ENCODE results near the gene SNX8.
"Not testable (repeated sequence)": the region's sequence is repeated elsewhere in the genome, so short reads cannot be mapped to it uniquely, and the experiment has no call there.

Gene SNX8

DNA sequence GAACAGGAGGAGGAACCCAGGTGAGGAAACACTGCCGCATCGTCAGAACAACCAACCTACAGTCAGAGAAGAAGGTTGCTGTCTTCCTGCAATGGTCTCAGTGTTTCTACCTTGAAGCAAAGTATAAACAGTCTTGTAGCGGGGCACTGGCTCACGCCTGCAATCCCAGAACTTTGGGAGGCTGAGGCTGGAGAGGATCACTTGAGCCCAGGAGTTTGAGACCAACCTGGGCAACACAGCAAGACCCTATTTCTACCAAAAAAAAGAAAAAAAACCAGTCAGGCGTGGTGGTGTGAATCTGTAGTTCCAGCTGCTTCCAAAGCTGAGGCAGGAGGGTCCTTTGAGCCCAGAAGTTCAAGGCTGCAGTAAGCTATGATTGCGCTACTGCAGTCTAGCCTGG lies 23.4 kb downstream of the SNX8 start:
- no peak for DNase-seq (ENCODE audit: low read depth)

DNA sequence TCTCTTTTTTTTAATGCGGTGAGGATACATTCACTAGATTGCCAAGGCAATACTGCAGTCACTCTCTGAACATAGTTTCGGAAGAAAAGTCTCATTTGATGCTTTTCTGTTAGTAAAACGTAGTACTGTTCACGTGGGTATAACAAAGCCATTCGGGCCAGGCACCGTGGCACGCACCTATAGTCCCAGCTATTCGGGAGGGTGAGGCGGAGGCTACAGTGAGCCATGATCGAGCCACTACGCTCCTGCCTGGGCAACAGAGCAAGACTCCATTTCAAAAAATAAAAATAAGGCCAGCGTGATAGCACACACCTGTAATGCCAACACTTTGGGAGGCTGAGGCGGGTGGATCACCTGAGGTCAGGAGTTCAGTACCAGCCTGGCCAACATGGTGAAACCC lies 24.6 kb downstream of the SNX8 start:
- DNase-seq (ENCODE audit: low read depth), result no peak

DNA sequence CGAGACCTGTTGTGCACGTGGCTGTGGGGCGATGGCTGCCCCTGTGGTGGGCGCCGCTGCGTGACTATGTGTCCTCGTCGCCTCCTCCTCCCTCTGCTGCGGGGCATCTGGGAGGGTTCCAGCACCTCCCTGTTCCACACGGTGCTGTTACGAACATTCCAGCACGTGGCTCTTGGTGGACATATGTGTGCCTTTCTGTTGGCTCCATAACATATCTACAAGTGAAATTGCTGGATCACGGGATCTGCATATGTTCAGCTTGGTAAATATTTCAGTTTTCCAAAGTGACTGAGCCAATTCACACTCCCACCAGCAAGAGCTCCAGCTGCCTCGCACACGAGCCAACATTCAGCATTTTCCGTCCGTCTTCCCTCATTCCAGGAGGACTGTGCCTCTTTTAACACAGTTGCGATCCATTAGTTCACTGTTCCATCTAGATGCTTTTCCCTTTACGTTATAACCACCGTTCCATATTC lies 25.1 kb downstream of the SNX8 start:
- no peak for DNase-seq (ENCODE audit: low read depth)

DNA sequence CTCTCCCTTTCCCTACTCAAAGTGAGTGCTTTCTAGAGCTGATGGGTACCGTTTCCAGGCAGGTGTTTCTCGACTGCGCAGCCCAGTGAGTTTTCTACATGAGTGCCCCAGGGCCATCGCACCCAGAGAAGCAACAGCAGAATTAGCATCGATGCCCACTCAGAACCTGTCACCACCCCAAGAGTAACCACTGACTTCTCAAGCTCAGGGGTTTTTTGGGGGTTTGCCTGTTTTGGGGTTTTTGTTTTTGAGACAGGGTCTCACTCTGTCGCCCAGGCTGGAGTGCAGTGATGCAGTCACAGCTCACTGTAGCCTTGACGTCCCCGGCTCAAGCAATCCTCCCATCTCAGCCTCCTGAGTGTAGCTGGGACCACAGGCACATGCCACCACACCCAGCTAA lies 25.7 kb downstream of the SNX8 start:
- no peak for DNase-seq (ENCODE audit: low read depth)

DNA sequence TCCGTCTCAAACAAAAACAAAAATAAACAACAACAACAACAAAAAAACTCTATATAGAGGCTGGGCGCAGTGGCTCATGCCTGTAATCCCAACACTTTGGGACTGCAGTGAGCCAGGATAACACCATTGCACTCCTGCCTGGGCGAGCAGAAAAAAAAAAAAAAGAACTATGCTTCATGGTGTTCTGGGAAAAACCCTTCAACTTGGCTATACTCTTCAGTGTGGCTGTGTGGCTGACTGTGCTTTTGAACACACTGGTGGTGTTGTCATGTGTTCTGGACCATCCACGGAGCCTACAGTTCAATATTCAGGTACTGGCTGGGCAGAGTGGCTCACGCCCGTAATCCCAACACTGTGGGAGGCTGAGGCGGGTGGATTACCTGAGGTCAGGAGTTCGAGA lies 26.5 kb downstream of the SNX8 start:
- DNase-seq (ENCODE audit: low read depth), result no peak

DNA sequence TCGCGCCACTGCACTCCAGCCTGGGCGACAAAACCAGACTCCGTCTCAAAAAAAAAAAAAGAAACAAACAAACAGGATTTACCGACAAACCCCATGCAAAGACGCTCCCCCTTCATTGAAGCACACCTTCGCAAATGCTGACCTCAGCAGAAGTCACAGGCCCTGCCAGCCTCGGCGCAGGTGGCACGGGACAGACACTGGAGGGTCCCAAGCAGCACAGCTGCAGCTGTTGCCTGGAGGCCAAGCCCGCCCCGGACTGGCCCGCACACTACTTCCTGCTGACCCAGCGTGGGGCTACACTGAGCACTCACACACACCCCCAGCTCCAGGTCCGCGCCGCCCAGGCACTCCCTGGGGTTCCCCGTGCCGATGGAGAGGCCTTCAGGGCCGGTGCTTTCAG lies 31.2 kb downstream of the SNX8 start:
- DNase-seq (ENCODE audit: low read depth), result no peak

DNA sequence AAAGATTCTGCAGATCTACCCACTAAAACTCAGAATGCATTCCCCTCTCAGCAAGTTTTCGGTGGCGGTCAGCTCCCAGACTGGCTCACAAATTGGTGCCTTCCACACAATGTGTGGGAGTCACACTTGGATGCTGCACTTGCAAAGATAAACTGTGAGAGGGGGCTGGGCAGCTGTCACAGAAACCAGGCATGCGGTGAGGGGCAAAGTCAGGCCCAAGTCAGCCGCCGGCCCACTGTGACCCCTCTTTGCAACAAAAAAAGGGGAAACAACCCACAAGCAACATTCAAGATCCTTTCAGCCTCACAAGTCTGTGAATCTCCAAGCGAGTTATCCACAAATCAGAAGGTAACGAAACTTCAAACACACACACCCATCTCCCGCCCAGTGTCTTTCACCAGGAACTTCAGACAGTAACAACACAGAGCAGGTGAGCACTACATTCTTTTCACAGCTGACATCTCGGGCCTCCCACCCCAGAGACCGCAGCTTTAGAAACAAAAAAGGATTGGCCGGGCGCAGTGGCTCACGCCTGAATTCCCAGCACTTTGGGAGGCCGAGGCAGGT lies 32.0 kb downstream of the SNX8 start:
- DNase-seq (ENCODE audit: low read depth), result no peak

DNA sequence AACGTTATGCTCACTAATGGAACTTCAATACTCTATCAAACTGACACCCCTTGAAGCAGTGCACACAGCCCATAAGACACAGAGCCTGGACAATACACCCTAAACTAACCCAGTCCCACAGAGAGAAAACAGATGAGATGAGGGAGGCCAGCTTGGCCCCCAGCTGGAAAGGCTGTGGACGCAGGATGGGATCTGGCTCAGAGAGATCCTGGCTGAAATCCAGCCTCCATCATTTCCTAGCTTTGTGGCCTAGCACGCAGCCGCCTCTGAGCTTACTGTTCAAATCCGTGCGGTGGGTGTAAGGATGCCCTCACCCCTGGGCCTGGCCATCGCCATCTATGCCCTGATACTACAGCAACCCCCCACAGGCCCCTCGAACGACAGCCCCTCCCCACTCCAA lies 32.7 kb downstream of the SNX8 start:
- DNase-seq (ENCODE audit: low read depth), result no peak

DNA sequence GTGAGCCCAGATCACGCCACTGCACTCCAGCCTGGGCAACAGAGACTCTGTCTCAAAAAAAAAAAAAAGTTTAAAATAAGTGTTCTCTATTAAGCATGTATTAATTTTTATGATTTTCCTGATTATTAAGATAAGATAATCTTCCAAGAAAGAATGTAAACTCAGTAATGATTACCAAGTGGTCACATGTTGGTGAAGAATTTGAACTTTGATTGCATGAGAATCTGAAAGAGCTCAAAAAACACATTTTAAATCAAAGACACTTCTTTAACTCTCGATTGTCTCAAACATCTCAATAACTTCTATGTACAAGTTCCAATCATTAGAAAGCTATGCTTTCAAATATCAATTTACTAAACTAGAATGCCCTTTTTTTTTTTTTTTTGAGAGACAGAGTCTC lies 33.8 kb downstream of the SNX8 start:
- no peak for DNase-seq (ENCODE audit: low read depth)

DNA sequence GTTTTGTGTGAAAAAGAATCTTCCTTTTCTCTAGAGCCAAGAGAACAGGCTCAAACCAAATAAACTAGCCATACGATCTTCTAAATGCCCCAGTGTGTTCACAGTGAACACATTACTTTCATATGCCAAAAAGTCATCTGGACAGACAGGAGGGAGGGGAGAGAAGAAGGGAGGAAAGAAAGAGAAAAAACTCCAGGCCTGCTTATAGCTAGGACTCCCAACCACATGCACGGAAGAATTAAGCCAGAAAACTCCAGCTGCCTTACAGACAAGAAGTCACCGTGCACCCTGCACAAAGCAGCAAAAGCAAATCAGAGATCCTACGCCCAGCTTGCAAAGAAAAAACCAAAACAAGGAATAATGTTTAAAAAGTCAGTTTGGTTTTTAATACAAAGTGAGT lies 34.3 kb downstream of the SNX8 start:
- no peak for DNase-seq (ENCODE audit: low read depth)

DNA sequence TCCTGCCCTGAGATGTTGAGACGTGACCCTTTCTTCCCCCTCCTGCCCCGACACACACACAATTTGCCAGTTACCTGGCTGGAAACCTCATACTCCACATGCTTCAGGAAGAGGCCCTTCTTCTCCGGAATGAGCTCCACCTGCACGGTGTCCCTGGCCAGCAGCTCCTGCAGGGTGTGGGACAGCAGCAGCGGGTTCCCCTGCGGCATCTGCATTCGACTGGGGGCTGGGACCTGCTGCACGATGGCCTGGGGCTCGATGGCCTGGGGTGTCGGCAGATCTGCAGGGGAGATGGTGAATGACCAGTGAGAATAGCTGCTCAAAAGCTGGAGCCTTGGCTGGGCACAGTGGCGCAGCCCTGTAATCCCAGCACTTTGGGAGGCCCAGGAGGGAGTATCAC lies 36.2 kb downstream of the SNX8 start:
- DNase-seq (ENCODE audit: low read depth), result no peak

DNA sequence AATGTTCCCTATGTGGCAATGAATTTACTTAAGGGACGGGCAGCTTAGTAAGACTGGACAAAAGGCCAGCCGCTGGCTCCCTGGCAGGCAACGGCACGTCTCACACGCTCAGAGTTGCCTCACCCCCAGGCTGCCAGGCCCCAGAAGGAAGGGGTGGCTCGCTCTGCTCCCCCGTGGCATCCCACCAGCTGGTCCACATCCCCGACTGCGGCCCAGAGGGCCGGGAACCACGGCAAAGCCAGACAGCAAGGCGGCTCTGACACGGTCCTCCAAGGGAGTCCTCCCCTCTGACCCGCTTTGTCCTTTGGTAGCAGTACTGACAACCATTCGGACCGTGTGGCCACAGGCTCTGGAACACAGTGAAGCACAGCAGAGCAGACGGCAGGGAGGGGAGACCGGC lies 38.1 kb downstream of the SNX8 start:
- no peak for DNase-seq (ENCODE audit: low read depth)

DNA sequence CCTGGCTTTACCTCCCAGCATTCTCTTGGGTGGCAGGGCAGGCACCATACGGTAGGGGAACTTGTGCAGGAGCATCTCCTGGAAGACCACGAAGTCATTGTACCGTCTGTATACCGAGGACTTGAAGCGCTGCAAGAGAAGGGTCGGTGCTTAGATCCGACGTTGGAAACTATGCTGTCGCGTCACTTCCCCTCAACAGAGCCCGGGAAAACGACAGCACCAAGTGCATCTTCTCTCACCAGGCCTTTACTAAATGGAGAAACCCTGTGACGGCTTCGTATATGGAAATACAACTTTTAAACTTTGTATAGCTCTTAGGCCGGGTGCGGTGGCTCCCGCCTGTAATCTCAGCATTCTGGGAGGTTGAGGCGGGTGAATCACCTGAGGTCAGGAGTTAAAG lies 39.1 kb downstream of the SNX8 start:
- no peak for DNase-seq (ENCODE audit: low read depth)

DNA sequence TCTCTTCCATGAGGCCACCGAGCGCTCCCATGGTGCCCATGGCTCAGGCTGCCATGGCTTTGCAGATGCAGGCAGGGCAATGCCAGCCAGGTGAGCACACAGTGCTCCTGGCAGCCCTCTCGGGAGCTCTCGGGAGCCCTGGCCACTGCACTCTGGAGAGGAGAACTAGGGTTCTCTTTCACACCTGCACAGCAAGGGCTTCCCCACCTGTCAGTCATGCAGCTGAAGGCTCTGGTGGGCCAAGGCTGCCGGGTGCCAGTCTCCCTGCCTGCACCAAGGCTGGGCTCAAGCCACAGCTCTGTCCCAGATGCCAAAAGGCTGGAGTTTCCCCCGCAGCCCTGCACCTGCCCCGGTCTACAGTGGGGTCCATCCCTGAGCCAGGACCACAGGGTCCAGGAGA lies 39.6 kb downstream of the SNX8 start:
- no peak for DNase-seq (ENCODE audit: low read depth)

DNA sequence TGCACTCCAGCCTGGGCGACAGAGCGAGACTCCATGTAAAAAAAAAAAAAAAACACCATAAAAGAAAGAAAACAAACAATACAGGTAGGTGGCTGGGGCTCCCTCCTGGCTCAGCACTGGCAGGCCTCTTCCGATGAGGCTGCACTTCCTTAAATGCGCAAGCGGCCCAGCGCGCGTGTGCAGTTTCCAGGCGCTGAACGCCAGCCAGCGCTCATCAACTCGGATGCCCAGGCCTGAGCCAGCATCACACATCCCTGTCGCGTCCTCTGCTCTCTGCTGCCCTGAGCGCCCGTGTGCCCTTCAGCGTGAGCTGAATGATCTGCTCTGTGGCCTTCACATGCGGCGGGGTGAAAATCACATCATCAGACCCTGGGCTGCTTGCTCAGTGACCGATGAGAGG lies 40.4 kb downstream of the SNX8 start:
- no peak for DNase-seq (ENCODE audit: low read depth)

DNA sequence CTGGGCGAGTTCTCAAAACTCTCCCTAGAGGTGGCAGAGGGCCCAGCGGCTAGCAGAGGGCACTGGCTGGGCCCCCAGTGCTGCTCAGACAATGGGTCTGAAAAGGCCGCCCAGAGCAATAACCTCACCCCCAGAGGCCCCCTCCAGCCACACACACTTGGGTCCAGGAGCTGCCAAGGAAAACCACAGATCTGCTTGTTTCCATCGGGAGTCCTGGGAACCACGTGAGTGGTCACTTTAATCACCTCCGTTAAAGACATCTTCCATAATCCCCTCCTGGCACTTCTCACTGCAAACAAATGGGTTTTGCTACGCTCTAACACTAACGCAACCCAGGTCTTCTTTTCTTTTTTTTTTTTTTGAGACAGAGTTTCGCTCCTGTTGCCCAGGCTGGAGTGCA lies 42.2 kb downstream of the SNX8 start:
- DNase-seq (ENCODE audit: low read depth), result no peak

DNA sequence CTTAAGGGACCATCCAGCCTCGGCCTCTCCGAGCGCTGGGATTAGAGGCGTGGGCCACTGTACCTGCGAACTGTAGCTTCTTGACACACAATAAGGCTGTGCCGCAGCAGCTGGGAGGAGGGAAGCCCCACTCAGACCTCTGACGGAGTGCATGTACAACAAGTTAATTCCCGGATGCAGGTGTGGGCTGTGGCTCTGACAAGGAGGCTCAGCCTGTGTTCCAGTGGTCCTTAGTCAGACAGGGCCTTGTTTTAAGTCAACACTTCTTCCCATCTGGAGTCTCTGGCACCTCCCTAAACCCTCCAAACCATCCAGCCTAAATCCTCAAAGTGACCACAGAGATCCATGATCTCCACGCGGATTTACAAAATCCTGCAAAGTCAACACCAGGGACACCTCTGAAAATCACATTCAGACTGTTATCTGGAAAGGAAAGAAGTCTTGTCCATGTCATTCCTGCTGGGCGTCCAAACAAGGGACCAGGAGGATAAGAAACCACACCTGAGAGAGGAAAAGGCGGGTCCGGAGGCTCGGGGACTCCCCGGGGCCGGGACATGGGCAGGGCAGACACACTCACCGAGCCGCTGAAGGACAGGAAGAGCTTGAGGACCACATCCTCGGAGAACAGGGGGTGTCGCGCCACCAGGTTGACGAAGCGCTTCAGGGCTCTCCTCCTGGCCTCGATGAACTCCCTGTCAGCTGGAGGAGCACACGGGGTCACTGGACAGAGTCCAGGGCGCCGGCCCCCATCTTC lies 42.8 kb downstream of the SNX8 start:
- no peak for DNase-seq (ENCODE audit: low read depth)

DNA sequence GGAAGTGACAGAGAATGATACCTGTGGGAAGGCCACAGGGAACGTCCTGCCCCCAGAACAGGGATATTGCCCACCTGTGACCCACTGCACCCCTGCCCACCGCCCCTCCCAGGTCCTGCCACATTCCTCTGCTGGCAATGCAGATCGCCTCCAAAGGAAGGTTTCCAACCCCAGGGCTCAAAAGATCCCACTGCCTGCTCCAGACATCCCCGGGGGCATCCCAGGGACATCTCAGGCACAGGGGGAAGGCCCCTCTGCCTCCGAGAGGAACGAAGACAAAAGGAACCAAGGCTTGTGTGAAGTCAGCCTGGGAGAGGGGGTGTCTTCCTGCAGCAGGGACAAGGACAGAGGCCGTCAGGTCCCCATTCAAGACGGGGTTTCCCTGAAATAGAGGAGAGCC lies 43.7 kb downstream of the SNX8 start:
- no peak for DNase-seq (ENCODE audit: low read depth)

DNA sequence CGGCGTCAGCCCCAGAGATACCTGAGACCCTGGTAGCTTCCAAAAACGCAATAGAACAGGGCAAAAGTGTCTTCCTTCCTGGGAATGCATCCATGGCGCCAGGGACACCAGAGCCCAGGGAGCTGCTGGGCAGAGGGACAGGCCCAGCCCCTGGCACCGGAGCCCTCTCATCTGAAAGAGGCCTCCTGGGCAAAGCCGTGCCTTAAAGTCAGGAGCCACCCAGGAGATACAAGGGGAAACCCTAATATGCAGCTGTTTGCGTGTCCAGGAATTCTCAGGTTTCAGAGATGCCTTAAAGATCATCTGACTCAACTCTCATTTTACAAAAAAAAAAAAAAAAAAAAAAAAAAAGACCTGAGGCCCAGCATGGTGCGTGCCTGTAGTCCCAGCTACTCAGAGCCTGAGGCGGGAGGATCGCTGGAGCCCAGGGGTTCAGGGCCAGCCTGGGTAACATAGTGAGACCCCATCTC lies 44.2 kb downstream of the SNX8 start:
- DNase-seq (ENCODE audit: low read depth), result no peak

DNA sequence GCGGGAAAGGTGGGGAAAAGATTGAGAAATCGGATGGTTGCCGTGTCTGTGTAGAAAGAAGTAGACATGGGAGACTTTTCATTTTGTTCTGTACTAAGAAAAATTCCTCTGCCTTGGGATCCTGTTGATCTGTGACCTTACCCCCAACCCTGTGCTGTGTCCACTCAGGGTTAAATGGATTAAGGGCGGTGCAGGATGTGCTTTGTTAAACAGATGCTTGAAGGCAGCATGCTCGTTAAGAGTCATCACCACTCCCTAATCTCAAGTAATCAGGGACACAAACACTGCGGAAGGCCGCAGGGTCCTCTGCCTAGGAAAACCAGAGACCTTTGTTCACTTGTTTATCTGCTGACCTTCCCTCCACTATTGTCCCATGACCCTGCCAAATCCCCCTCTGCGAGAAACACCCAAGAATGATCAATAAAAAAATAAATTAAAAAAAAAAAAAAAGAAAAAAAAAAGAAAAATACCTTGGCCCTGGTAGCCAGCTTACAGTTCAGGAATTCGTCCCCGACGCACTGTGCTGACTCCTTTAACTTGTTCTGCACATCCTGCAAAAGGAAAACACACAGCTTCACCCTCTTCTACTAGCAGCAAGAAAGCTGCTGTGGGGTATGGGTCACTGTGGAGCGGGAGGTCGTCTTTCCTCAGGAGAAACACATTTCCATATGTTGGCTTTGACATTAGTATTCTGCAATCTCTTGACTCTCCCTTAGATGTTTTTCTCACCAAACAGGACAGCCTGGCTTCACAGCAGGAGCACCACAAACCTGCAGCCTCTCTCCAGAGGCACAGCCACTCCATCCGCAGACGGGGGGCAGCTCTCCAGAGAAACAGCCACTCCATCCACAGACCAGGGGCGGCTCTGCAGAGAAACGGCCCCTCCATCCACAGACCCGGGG lies 44.9 kb downstream of the SNX8 start:
- DNase-seq (ENCODE audit: low read depth), result not testable (repeated sequence)

DNA sequence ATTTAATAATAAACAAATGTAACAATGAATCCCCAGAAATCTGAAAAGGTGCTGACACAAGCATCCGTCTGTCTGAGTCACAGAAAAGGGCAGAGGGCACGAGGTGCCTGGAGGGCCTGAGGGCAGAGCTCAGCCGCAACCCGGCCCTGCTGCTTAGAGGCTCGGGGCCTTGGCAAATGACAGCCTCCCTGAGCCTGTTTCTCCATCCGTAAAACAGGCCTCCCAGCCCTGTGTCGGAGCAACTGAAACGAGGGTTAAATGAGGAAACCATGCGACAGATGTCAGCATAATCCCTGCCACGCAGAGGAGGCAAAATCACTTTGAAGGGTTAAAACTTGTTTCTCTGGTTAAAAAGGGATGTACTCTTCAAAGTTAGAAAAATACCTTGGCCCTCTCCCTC lies 47.3 kb downstream of the SNX8 start:
- DNase-seq (ENCODE audit: low read depth), result no peak

DNA sequence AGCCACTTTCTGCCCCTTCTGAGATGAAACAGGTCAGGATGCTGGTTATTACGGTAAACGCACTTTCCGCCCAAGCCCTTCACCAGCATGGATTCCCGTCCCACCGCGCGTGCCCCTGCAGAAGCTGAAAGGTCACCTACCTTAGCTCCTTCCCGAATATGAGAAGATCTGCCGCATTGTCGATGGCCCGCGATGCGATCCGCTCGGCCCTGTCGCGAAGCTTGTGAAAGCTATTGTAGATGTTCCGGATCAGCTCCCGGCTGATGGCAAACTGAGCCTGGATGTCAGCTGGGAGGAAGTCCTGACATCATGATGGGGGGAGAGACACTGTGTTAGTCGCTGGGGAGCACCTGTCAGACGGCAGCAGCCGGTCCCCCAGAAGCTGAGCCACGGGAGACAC lies 50.1 kb downstream of the SNX8 start:
- DNase-seq (ENCODE audit: low read depth), result no peak

DNA sequence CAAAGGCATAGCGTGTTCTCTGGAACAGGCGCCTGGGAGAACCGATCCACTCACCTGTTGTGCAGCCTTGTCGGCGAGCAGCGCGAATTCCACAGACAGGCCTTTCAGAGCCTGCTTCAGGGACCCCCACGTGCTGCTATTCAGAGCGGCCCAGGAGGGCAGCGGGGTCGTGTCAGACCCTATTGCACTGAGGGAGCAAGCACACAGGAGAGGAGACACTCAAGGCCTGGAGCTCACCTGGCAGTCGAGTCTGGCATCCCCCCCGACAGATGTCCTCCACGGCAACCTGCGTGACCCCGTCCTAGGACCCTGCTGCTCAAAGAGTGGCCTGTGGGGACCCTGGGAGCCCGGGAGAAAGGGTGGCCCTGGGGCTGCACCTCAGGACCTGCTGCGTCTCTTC lies 51.1 kb downstream of the SNX8 start:
- no peak for DNase-seq (ENCODE audit: low read depth)
